Testis (tissue), 3 donors: Measurements from ENCODE around the gene NLE1. TPM values are rescaled to one million over a fixed set of nuclear protein-coding genes. Genes with fewer than 3 reads are reported as not detected.

Experiments
- DNase-seq: peaks from one replicate; pipeline ENCODE4 v3.0.0-alpha.2; 2019
- H3K27ac ChIP-seq, 2 donors: fragments of 200-600 bp; sonication (generic); one replicate each; pipeline ENCODE4 v1.5.1; 2019
- H3K27me3 ChIP-seq: fragments of 200-600 bp; sonication (generic); one replicate; pipeline ENCODE4 v1.5.1; 2019
- H3K36me3 ChIP-seq: fragments of 200-600 bp; sonication (generic); one replicate; pipeline ENCODE4 v1.5.1; 2017; ENCODE audit warnings: low read depth; ENCODE audit errors: missing control alignments
- H3K4me1 ChIP-seq: fragments of 200-600 bp; sonication (generic); one replicate; pipeline ENCODE4 v1.5.1; 2019
- H3K4me3 ChIP-seq, 2 donors: fragments of 200-600 bp; sonication (generic); one replicate each; pipeline ENCODE4 v1.5.1; 2017 to 2019
- H3K9me3 ChIP-seq: fragments of 200-600 bp; sonication (generic); one replicate; pipeline ENCODE4 v1.5.1; 2017
- CTCF ChIP-seq, 3 experiments: fragments of 450-650 bp in 2 of 3; fragments of 200-600 bp in 1 of 3; sonication (generic) in 1 of 3; IDR thresholded peaks; one replicate each; pipeline ENCODE4 v1.5.1; 2016 to 2019; ENCODE audit warnings: antibody characterized with exemption in 3 of 3, mild to moderate bottlenecking in 2 of 3, moderate library complexity in 1 of 3
- POLR2A ChIP-seq: fragments of 450-650 bp; IDR thresholded peaks from one replicate; pipeline ENCODE4 v1.6.1; 2017; ENCODE audit warnings: antibody characterized with exemption, mild to moderate bottlenecking, moderate library complexity
- WGBS, 2 donors: methylation state at CpG; one replicate each; pipeline ENCODE4 v1.1.5; 2018; 5-methylcytosine and 5-hydroxymethylcytosine counted together
- intact Hi-C: fragments of 100-400 bp; cut with DNase I; formaldehyde crosslinking; loops from one replicate; pipeline ENCODE4 v1.15.1; 2023; ENCODE audit warnings: low total_unique reads
- polyA plus RNA-seq: library from polyadenylated mRNA; stranded (reverse); fragments of 350-450 nt; fragmentation: Illumina TruSeq; extraction: RNeasy Lipid Tissue Mini Kit (QIAGEN cat#74804); gene quantifications from one replicate; pipeline ENCODE4 v1.2.3, GENCODE V29; 2014; ENCODE audit warnings: low read depth, low replicate concordance; ENCODE audit not compliant: insufficient read depth
- total RNA-seq, 2 donors: library from RNA; depleted of rRNA; stranded (reverse); fragments of >200 nt; gene quantifications; one replicate each; pipeline ENCODE4 v1.2.3, GENCODE V29; 2016

The NLE1 gene
- total and polyA plus RNA-seq, 3 donors from 2014 or later, result 12.8 to 15.4 (median 14.6) TPM

GRCh38 chr17:35170968-35171771 lies 29.1 kb upstream of the NLE1 start:
- no peak for TF ChIP-seq CTCF (IDR thresholded peaks at IDR 0.05)
- no peak for TF ChIP-seq POLR2A
- 77 to 88% methylated on average over 17 to 18 of the region's 18 CpGs for WGBS, 2 donors
- Histone ChIP-seq H3K4me1 (no peaks in the 10 kb centered on the region), H3K27me3 (no peaks in the 10 kb centered on the region), H3K9me3 (no peaks in the 10 kb centered on the region), H3K36me3 (no peaks in the 10 kb centered on the region), H3K27ac (no peak overlapping the region), H3K4me3 (no peak overlapping the region)
- DNase-seq, result no peak
- intact Hi-C loops, result no loop called here

GRCh38 chr17:35169835-35170363 lies 27.8 kb upstream of the NLE1 start:
- WGBS, 2 donors, result 92 to 100% methylated on average over 3 to 17 of the region's 17 CpGs
- Histone ChIP-seq H3K27ac (no peak overlapping the region), H3K4me3 (no peak overlapping the region), H3K4me1 (no peaks in the 10 kb centered on the region), H3K36me3 (no peaks in the 10 kb centered on the region), H3K27me3 (no peaks in the 10 kb centered on the region), H3K9me3 (no peaks in the 10 kb centered on the region)
- TF ChIP-seq CTCF (IDR thresholded peaks at IDR 0.05) (no peak), POLR2A (no peak)
- DNase-seq, result no peak
- intact Hi-C loops, result no loop called here

- H3K27ac ChIP-seq, result no peak overlapping the region
- no peak overlapping the region for H3K4me3 ChIP-seq
- H3K4me1 ChIP-seq, result no peaks in the 10 kb centered on the region
- TF ChIP-seq CTCF (IDR thresholded peaks at IDR 0.05) (no peak), POLR2A (no peak)
- H3K36me3 ChIP-seq, result no peaks in the 10 kb centered on the region
- no peak for DNase-seq
- H3K9me3 ChIP-seq, result no peaks in the 10 kb centered on the region
- H3K27me3 ChIP-seq, result no peaks in the 10 kb centered on the region
- 89 to 100% methylated on average over 1 of the region's 1 CpG for WGBS, 2 donors
- intact Hi-C loops, result no loop called here
Measured at GRCh38 chr17:35167666-35168065, 25.6 kb upstream of the NLE1 start.

GRCh38 chr17:35167046-35167445 lies 24.9 kb upstream of the NLE1 start:
- Histone ChIP-seq H3K4me3 (no peak overlapping the region), H3K4me1 (no peaks in the 10 kb centered on the region), H3K9me3 (no peaks in the 10 kb centered on the region), H3K36me3 (no peaks in the 10 kb centered on the region), H3K27me3 (no peaks in the 10 kb centered on the region), H3K27ac (no peak overlapping the region)
- intact Hi-C loops, result no loop called here
- no peak for DNase-seq
- no peak for TF ChIP-seq POLR2A
- TF ChIP-seq CTCF (IDR thresholded peaks at IDR 0.05), result no peak
- WGBS, 2 donors, result 20 to 44% methylated on average over 1 to 3 of the region's 3 CpGs

- WGBS, 2 donors, result 59 to 94% methylated on average over 3 to 5 of the region's 5 CpGs
- intact Hi-C loops, result no loop called here
- no peaks in the 10 kb centered on the region for H3K4me1 ChIP-seq
- DNase-seq, result no peak
- no peak overlapping the region for H3K27ac ChIP-seq
- no peaks in the 10 kb centered on the region for H3K36me3 ChIP-seq
- H3K27me3 ChIP-seq, result no peaks in the 10 kb centered on the region
- H3K4me3 ChIP-seq, result no peak overlapping the region
- TF ChIP-seq CTCF (IDR thresholded peaks at IDR 0.05), result no peak
- H3K9me3 ChIP-seq, result no peaks in the 10 kb centered on the region
Measured at GRCh38 chr17:35166526-35166925, 24.4 kb upstream of the NLE1 start.
